GM12878 (cell line): ENCODE results near the gene TRANK1. TPM values are rescaled to one million over a fixed set of nuclear protein-coding genes. Genes with fewer than 3 reads are reported as not detected.

Experiments
- ATAC-seq: fragments of 200-7000 bp; cut with Tn5 transposase; 3 replicates; pipeline ENCODE4 v1.9.1; 2020; ENCODE audit warnings: mild to moderate bottlenecking, moderate library complexity
- BruUV-seq: library from RNA; stranded (reverse); fragments of 400-500 nt; replicated peaks from 2 replicates; lab custom pipeline; 2021; lab: Mats Ljungman, UMichigan
- CTCF ChIA-PET: fragments of 300-600 bp; sonication (Branson Sonifier 250); formaldehyde crosslinking; extraction: SDS; loops from one replicate; lab custom pipeline; 2021; ENCODE audit warnings: inconsistent platforms; lab: Yijun Ruan, JAX
- POLR2A ChIA-PET: fragments of 350-600 bp; formaldehyde crosslinking; extraction: SDS; loops from one replicate; lab custom pipeline; 2021; ENCODE audit warnings: inconsistent platforms; lab: Charles Lee
- RAD21 ChIA-PET: fragments of 300-600 bp; sonication (Branson Sonifier 250); formaldehyde crosslinking; loops from one replicate; lab custom pipeline; 2023; ENCODE audit warnings: antibody characterized with exemption; ENCODE audit not compliant: unreplicated experiment; lab: Charles Lee
- SMC1A ChIA-PET: fragments of 300-600 bp; sonication (Branson Sonifier 250); formaldehyde crosslinking; loops from one replicate; lab custom pipeline; 2023; ENCODE audit not compliant: unreplicated experiment, uncharacterized antibody; lab: Charles Lee
- DNase-seq: peaks from one replicate; pipeline ENCODE4 v3.0.0-alpha.2; 2011; ENCODE audit warnings: low read depth, low spot score
- FAIRE-seq: peaks from 3 replicates; lab custom pipeline; 2011; peaks lifted over from hg19 to GRCh38; lab: Jason Lieb, UNC
- H2AFZ ChIP-seq: 2 replicates; pipeline ENCODE4 v1.6.0; 2011; ENCODE audit warnings: low read depth, low read length, control low read depth; ENCODE audit not compliant: control insufficient read depth
- H3K27ac ChIP-seq: 2 replicates; pipeline ENCODE4 v1.5.1; 2011; ENCODE audit warnings: control low read depth; ENCODE audit not compliant: control insufficient read depth, insufficient read depth
- H3K27me3 ChIP-seq, 2 experiments: replicated peaks in 1 of 2; 2 replicates each; pipeline versions ENCODE4 v1.6.0 to v1.6.1; 2011; ENCODE audit warnings: low read length in 1 of 2; ENCODE audit not compliant: control insufficient read depth in 2 of 2, insufficient read depth in 2 of 2
- H3K36me3 ChIP-seq, 2 experiments: 2 replicates each; pipeline ENCODE4 v1.5.1; 2011; ENCODE audit warnings: low read length in 1 of 2; ENCODE audit not compliant: control insufficient read depth in 2 of 2, insufficient read depth in 2 of 2
- H3K4me1 ChIP-seq: 2 replicates; pipeline ENCODE4 v1.6.1; 2011; ENCODE audit warnings: mild to moderate bottlenecking, low read length, moderate library complexity, mixed read lengths; ENCODE audit not compliant: control insufficient read depth, insufficient read depth
- H3K4me2 ChIP-seq: 2 replicates; pipeline ENCODE4 v1.6.0; 2011; ENCODE audit warnings: control low read depth; ENCODE audit not compliant: control insufficient read depth, insufficient read depth
- H3K4me3 ChIP-seq: fragments of 200-600 bp; sonication (generic); 2 replicates; pipeline ENCODE4 v1.5.1; 2016
- H3K79me2 ChIP-seq: 2 replicates; pipeline ENCODE4 v1.6.0; 2011; ENCODE audit warnings: low read length; ENCODE audit not compliant: control insufficient read depth, insufficient read depth
- H3K9ac ChIP-seq: 2 replicates; pipeline ENCODE4 v1.8.0; 2011; ENCODE audit warnings: low read length, control low read depth, mixed read lengths; ENCODE audit not compliant: control insufficient read depth, insufficient read depth
- H3K9me3 ChIP-seq: replicated peaks from 3 replicates; pipeline ENCODE4 v1.5.1; 2011; ENCODE audit warnings: mild to moderate bottlenecking, low read length; ENCODE audit not compliant: control insufficient read depth, insufficient read depth
- H4K20me1 ChIP-seq: 2 replicates; pipeline ENCODE4 v1.6.0; 2011; ENCODE audit not compliant: control insufficient read depth, insufficient read depth
- BACH1 ChIP-seq: fragments of 450-650 bp; IDR thresholded peaks from 2 replicates; pipeline ENCODE4 v1.6.1; 2017; ENCODE audit warnings: mild to moderate bottlenecking, borderline replicate concordance
- BHLHE40 ChIP-seq, 2 experiments: fragments of 450-650 bp in 1 of 2; IDR thresholded peaks; 2 replicates each; pipeline ENCODE4 v1.6.1; 2011 to 2017; ENCODE audit warnings: low read depth in 2 of 2, borderline replicate concordance in 1 of 2, improper control_type of control experiment in 1 of 2, low read length in 1 of 2, mild to moderate bottlenecking in 1 of 2
- EED ChIP-seq: sonication (generic); IDR thresholded peaks from 2 replicates; pipeline ENCODE4 v1.6.1; 2016; ENCODE audit warnings: antibody characterized with exemption, low read depth
- ELK1 ChIP-seq: IDR thresholded peaks from 2 replicates; pipeline ENCODE4 v1.6.1; 2012; ENCODE audit warnings: low read depth, low read length, improper control_type of control experiment
- NFYB ChIP-seq: IDR thresholded peaks from 2 replicates; pipeline ENCODE4 v1.6.1; 2011; ENCODE audit warnings: low read depth, mild to moderate bottlenecking, low read length, improper control_type of control experiment, moderate library complexity; ENCODE audit not compliant: insufficient read depth
- POU2F2 ChIP-seq: IDR thresholded peaks from 3 replicates; pipeline ENCODE4 v1.6.1; 2011; ENCODE audit warnings: low read depth, mild to moderate bottlenecking, low read length, borderline replicate concordance
- RUNX3 ChIP-seq: IDR thresholded peaks from 2 replicates; pipeline ENCODE4 v1.6.1; 2012; ENCODE audit warnings: low read length, inconsistent platforms
- SKIL ChIP-seq: fragments of 450-650 bp; IDR thresholded peaks from 2 replicates; pipeline ENCODE4 v1.6.1; 2017; ENCODE audit warnings: mild to moderate bottlenecking, low read depth, inconsistent platforms; ENCODE audit not compliant: poor library complexity, severe bottlenecking
- TCF3 ChIP-seq: IDR thresholded peaks from 2 replicates; pipeline ENCODE4 v1.6.1; 2012; ENCODE audit warnings: low read depth, mild to moderate bottlenecking, low read length, borderline replicate concordance; ENCODE audit not compliant: insufficient read depth
- ZBTB40 ChIP-seq: fragments of 450-650 bp; IDR thresholded peaks from 2 replicates; pipeline ENCODE4 v1.6.1; 2016; ENCODE audit warnings: mild to moderate bottlenecking, moderate library complexity, borderline replicate concordance
- WGBS: methylation state at CpG from one replicate; pipeline ENCODE4 v1.1.6; 2016; ENCODE audit warnings: low lambda C conversion rate; ENCODE audit not compliant: insufficient replicate concordance, insufficient coverage; ENCODE audit errors: missing lambda C conversion rate; 5-methylcytosine and 5-hydroxymethylcytosine counted together
- in situ Hi-C: fragments of 300-500 bp; cut with MboI; formaldehyde crosslinking; loops from 9 replicates; pipeline ENCODE4 v1.14.3; 2018; ENCODE audit warnings: mixed read lengths
- intact Hi-C: fragments of 100-400 bp; cut with micrococcal nuclease; formaldehyde crosslinking; loops from one replicate; pipeline ENCODE4 v1.14.2; 2022; ENCODE audit not compliant: unreplicated experiment
- polyA plus RNA-seq, 11 experiments: library from polyadenylated mRNA; depleted of rRNA in 4 of 11; unstranded in 6 of 11; stranded (reverse) in 5 of 11; fragments of >200 nt; fragmentation: Nextera tagmentation in 4 of 11; fragmentation: Illumina TruSeq in 1 of 11; extraction: Ambion mirVana in 4 of 11; extraction: Trizol in 1 of 11; gene quantifications; 1 replicate in 1 of 11; 2 replicates in 10 of 11; pipeline versions ENCODE4 v1.2.1 to v1.2.3, GENCODE V29; 2011 to 2016; ENCODE audit warnings: inconsistent platforms in 2 of 11, missing spikeins in 2 of 11, low read depth in 1 of 11
- total RNA-seq, 4 experiments: library from RNA; depleted of rRNA in 3 of 4; stranded (reverse); fragments of >200 nt in 3 of 4; fragmentation: Illumina TruSeq in 1 of 4; extraction: Trizol in 1 of 4; gene quantifications; 2 replicates each; pipeline versions ENCODE4 v1.2.1 to v1.2.3, GENCODE V29; 2013 to 2021

Gene TRANK1
- total and polyA plus RNA-seq, 10 of the 15 experiments (the other 5 are each of a cell fraction or from before 2014, with no cell fraction given): 0.46 to 8.8 (median 1.1) TPM

- Histone ChIP-seq H2AFZ (no peak overlapping the region), H3K27ac (no peak overlapping the region), H3K79me2 (no peaks in the 10 kb centered on the region), H3K4me1 (peaks cover 3% of the 10 kb centered on the region), H4K20me1 (no peaks in the 10 kb centered on the region), H3K36me3 (no peaks in the 10 kb centered on the region; a peak in 1 of 4 replicates), H3K9ac (no peak overlapping the region), H3K9me3 (peaks cover 2% of the 10 kb centered on the region; the same call in 2 of the 3 replicates), H3K4me2 (no peak overlapping the region), H3K4me3 (no peak overlapping the region), H3K27me3 (no peaks in the 10 kb centered on the region)
- 94% methylated on average over 1 of the region's 1 CpG for WGBS
- in situ Hi-C loops (no loop called here), intact Hi-C loops (no loop called here)
- SMC1A ChIA-PET: no interaction called here
- TF ChIP-seq RUNX3 (no peak), TCF3 (no peak), BHLHE40 (IDR thresholded peaks at IDR 0.05; ENCODE audit: borderline replicate concordance in 1 of 2, low read depth in 2 of 2, low read length in 1 of 2) (no peak), SKIL (no peak), BACH1 (no peak), POU2F2 (no peak), EED (no peak), NFYB (no peak), ZBTB40 (no peak), ELK1 (no peak)
- FAIRE-seq (no peak), ATAC-seq (no peak), DNase-seq (no peak)
- CTCF ChIA-PET: interaction anchor here (1.1 to 2.3 kb wide), 3 partner anchors 9 to 113 kb away, joined by 4 to 8 read pairs (median 5); no protein-coding TSS in a partner anchor
- RAD21 ChIA-PET: no interaction called here
- no TSS peak for BruUV-seq
- POLR2A ChIA-PET: no interaction called here
These were observed 98.4 kb downstream of the TRANK1 start for GRCh38 chr3:36846406-36846805.
